Kidney epithelial cell (primary cell): ENCODE measurements around the gene ITGAX. TPM values are rescaled to one million over a fixed set of nuclear protein-coding genes. Genes with fewer than 3 reads are reported as not detected.
"Not testable (repeated sequence)": the region's sequence is repeated elsewhere in the genome, so short reads cannot be mapped to it uniquely, and the experiment has no call there.

Source experiments
- DNase-seq: peaks from one replicate; pipeline ENCODE4 v3.0.0-alpha.2; 2010; ENCODE audit warnings: low read depth
- H3K27me3 ChIP-seq: 2 replicates; pipeline ENCODE4 v1.6.0; 2011; ENCODE audit warnings: low read length; ENCODE audit not compliant: control insufficient read depth, insufficient read depth
- H3K36me3 ChIP-seq: 2 replicates; pipeline ENCODE4 v1.5.1; 2011; ENCODE audit warnings: low read length; ENCODE audit not compliant: control insufficient read depth, insufficient read depth
- H3K4me3 ChIP-seq: 2 replicates; pipeline ENCODE4 v1.5.1; 2011; ENCODE audit warnings: low read depth, mild to moderate bottlenecking, control low read depth, low read length
- CTCF ChIP-seq: IDR thresholded peaks from 2 replicates; pipeline ENCODE4 v1.5.1; 2011; ENCODE audit warnings: mild to moderate bottlenecking, moderate library complexity, low read length, control low read depth, inconsistent platforms; ENCODE audit not compliant: insufficient read depth, poor library complexity, severe bottlenecking
- total RNA-seq: library from RNA; depleted of rRNA; stranded (reverse); fragments of >200 nt; gene quantifications from 2 replicates; pipeline ENCODE4 v1.2.3, GENCODE V29; 2015

ITGAX gene
- total RNA-seq, 1 donor from 2014 or later: 0.04 TPM

- Histone ChIP-seq H3K4me3 (no peak overlapping the region), H3K27me3 (peaks cover 34% of the 10 kb centered on the region), H3K36me3 (no peaks in the 10 kb centered on the region)
- no peak for DNase-seq
- no peak for TF ChIP-seq CTCF
These were observed 23.1 kb upstream of the ITGAX start for GRCh38 chr16:31331807-31332301.

- Histone ChIP-seq H3K27me3 (peaks cover 34% of the 10 kb centered on the region), H3K4me3 (no peak overlapping the region), H3K36me3 (no peaks in the 10 kb centered on the region)
- no peak for TF ChIP-seq CTCF
- DNase-seq: no peak
These were observed 22.4 kb upstream of the ITGAX start for GRCh38 chr16:31332544-31332943.

GRCh38 chr16:31333686-31334649, 21.0 kb upstream of the ITGAX start:
- no peak for DNase-seq
- peak; percentile 38 for TF ChIP-seq CTCF
- Histone ChIP-seq H3K36me3 (no peaks in the 10 kb centered on the region), H3K27me3 (peaks cover 34% of the 10 kb centered on the region), H3K4me3 (no peak overlapping the region)

- no peak for DNase-seq
- no peak for TF ChIP-seq CTCF
- H3K36me3 ChIP-seq: no peaks in the 10 kb centered on the region
- H3K27me3 ChIP-seq: peaks cover 26% of the 10 kb centered on the region
- H3K4me3 ChIP-seq: no peak overlapping the region
These were observed 20.0 kb upstream of the ITGAX start for GRCh38 chr16:31334934-31335333.

GRCh38 chr16:31335431-31335830, 19.5 kb upstream of the ITGAX start:
- DNase-seq: no peak
- TF ChIP-seq CTCF: no peak
- Histone ChIP-seq H3K36me3 (no peaks in the 10 kb centered on the region), H3K27me3 (peaks cover 21% of the 10 kb centered on the region), H3K4me3 (no peak overlapping the region)

GRCh38 chr16:31338166-31338685, 16.8 kb upstream of the ITGAX start:
- not testable (repeated sequence) for H3K4me3 ChIP-seq

More at GRCh38 chr16:31338166-31338685, 16.8 kb upstream of the ITGAX start:
- not testable (repeated sequence) for H3K27me3 ChIP-seq, DNase-seq, H3K36me3 ChIP-seq
